Body of pancreas (tissue), 4 donors: Measurements from ENCODE around the gene CATSPER4.

Source experiments
- CTCF ChIP-seq, 7 experiments: fragments of 450-650 bp in 4 of 7; fragments of 200-600 bp in 3 of 7; sonication (generic) in 3 of 7; IDR thresholded peaks; one replicate each; pipeline ENCODE4 v1.5.1; 2016 to 2019; ENCODE audit warnings: antibody characterized with exemption in 7 of 7
- POLR2A ChIP-seq, 3 donors: fragments of 450-650 bp; IDR thresholded peaks; one replicate each; pipeline ENCODE4 v1.6.1; 2016; ENCODE audit warnings: antibody characterized with exemption in 3 of 3, mild to moderate bottlenecking in 2 of 3

GRCh38 chr1:26221094-26221493 lies 30.7 kb downstream of the CATSPER4 start:
- TF ChIP-seq CTCF (IDR thresholded peaks at IDR 0.05) (no peak), POLR2A (IDR thresholded peaks at IDR 0.05) (no peak)
